Myometrial cell (primary cell): ENCODE data around the gene SLC7A9. TPM values are rescaled to one million over a fixed set of nuclear protein-coding genes. Genes with fewer than 3 reads are reported as not detected.

Source experiments
- total RNA-seq: library from RNA; depleted of rRNA; stranded (reverse); fragments of >200 nt; gene quantifications from 2 replicates; pipeline ENCODE4 v1.2.3, GENCODE V29; 2015

The SLC7A9 gene
- not detected in 2 replicates for total RNA-seq

DNA sequence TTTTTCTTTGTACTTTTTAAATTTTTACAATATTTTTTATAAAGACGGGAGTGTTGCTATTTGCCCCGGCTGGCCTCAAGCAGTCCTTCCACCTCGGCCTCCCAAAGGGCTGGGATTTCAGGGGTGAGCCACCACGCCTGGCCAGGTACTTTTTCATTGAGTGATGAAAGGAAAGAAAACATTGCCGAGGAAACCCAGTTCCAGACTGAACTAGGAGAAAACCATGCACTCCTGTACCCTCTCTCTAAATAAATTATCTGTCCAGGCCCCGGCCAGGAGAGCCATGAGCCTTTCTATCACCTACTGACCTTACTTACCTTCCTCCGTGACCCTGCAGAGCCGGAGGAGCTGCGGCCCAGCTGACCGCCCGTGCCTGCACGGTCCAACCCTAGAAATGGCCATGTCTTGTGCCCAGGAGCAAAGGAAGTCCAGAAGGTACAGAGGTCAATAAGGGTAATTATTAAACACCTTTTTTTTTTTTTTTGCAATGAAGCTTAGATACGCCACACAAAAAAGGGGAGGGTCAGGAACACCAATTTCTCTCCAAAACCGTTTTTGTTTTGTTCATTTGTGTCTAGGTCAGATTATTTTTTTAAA is at the start of gene SLC7A9:
Gene SLC7A9 (minus strand): TSS at position 399 of the 597 bp plus-strand sequence. CDS start 1,233 bp downstream, outside the sequence.

Other genes with a start within 250 kb of the SLC7A9 start
- gene ANKRD27, start 194.6 kb downstream of the SLC7A9 start, total RNA-seq: 24.8 and 27.5 TPM in 2 replicates
- 0.18 TPM in 1 of 2 replicates, not detected in the other for gene RGS9BP, start 193.9 kb downstream of the SLC7A9 start, total RNA-seq
- 10.1 and 11.2 TPM in 2 replicates for gene NUDT19, start 177.9 kb downstream of the SLC7A9 start, total RNA-seq
- under 0.01 and 0.53 TPM in 2 replicates for gene TDRD12, start 150.0 kb downstream of the SLC7A9 start, total RNA-seq
- gene CEP89, start 102.2 kb upstream of the SLC7A9 start, total RNA-seq: 16.5 and 23.4 TPM in 2 replicates
- gene FAAP24, start 102.5 kb upstream of the SLC7A9 start, total RNA-seq: 6.3 and 6.6 TPM in 2 replicates
- gene RHPN2, start 195.1 kb upstream of the SLC7A9 start, total RNA-seq: 2.3 and 2.6 TPM in 2 replicates
- 3.5 and 5.1 TPM in 2 replicates for gene GPATCH1, start 211.4 kb upstream of the SLC7A9 start, total RNA-seq